Ovary (tissue), 3 donors: Measurements from ENCODE around the gene NLRC5.

Source experiments
- EP300 ChIP-seq: sonication (generic); formaldehyde crosslinking; IDR thresholded peaks from one replicate; pipeline ENCODE4 v1.6.1; 2017; ENCODE audit warnings: antibody characterized with exemption
- TF ChIP-seq, protein P1 (sequence below), 3 donors: fragments of 450-650 bp in 2 of 3; fragments of 200-600 bp in 1 of 3; IDR thresholded peaks; one replicate each; pipeline versions ENCODE4 v1.5.1 to v1.8.0; 2016 to 2022; ENCODE audit warnings: antibody characterized with exemption in 3 of 3, mild to moderate bottlenecking in 1 of 3
- donor health status: DM: no; HTN: no; CAD: no.

DNA sequence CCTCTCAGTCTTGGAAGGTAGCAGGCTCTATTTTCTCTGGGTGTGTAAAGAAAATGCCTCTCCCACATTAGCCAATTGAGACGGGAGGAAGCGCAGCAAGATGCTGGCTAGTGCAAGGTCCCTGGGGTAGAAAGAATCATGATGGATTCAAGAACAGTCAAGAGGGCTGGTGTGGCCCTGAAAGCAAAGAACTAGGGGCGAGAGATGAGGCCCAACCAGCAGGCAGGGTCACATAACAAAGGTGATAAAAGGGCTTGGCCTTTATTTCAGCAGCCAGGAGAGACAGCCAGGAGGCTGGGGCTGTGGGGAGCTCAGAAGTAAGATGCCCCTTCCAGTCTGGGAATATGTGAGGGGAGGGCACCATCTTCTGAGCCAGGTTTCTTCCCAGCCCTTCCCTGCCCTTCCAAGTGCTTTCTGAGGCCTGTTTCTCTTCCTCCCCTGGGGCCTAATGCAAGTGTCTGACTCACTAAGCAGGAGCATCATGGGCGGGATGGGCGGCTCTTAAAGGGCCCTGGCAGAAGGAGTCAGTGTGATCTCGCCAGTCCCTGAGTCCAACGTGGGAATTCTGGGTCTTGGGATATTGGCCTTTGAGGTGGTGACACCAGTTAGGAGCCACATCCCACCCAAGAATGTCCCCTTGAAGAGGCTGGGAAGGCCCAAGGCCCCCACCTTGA, 3.9 kb upstream of the NLRC5 start:
- TF ChIP-seq, protein P1, sequence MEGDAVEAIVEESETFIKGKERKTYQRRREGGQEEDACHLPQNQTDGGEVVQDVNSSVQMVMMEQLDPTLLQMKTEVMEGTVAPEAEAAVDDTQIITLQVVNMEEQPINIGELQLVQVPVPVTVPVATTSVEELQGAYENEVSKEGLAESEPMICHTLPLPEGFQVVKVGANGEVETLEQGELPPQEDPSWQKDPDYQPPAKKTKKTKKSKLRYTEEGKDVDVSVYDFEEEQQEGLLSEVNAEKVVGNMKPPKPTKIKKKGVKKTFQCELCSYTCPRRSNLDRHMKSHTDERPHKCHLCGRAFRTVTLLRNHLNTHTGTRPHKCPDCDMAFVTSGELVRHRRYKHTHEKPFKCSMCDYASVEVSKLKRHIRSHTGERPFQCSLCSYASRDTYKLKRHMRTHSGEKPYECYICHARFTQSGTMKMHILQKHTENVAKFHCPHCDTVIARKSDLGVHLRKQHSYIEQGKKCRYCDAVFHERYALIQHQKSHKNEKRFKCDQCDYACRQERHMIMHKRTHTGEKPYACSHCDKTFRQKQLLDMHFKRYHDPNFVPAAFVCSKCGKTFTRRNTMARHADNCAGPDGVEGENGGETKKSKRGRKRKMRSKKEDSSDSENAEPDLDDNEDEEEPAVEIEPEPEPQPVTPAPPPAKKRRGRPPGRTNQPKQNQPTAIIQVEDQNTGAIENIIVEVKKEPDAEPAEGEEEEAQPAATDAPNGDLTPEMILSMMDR (IDR thresholded peaks at IDR 0.05) = no peak
- TF ChIP-seq EP300 = no peak
